GM23248 (cell line): Measurements from ENCODE around the gene HDAC4. TPM values are rescaled to one million over a fixed set of nuclear protein-coding genes. Genes with fewer than 3 reads are reported as not detected.

Experiments
- DNase-seq: peaks from one replicate; pipeline ENCODE4 v3.0.0-alpha.2; 2015
- H2AFZ ChIP-seq: fragments of 200-600 bp; sonication (generic); 2 replicates; pipeline ENCODE4 v1.6.1; 2016; ENCODE audit warnings: antibody characterized with exemption
- H3F3A ChIP-seq: fragments of 200-600 bp; sonication (generic); 2 replicates; pipeline ENCODE4 v1.6.1; 2016; ENCODE audit warnings: mild to moderate bottlenecking, antibody characterized with exemption, mixed run types; ENCODE audit not compliant: insufficient read depth
- H3K27ac ChIP-seq: fragments of 200-600 bp; sonication (generic); 2 replicates; pipeline ENCODE4 v1.5.1; 2016; ENCODE audit warnings: mild to moderate bottlenecking
- H3K27me3 ChIP-seq: fragments of 200-600 bp; sonication (generic); replicated peaks from 2 replicates; pipeline ENCODE4 v1.6.1; 2016; ENCODE audit warnings: mild to moderate bottlenecking; ENCODE audit not compliant: insufficient read depth
- H3K36me3 ChIP-seq: fragments of 200-600 bp; sonication (generic); 2 replicates; pipeline ENCODE4 v1.6.1; 2016; ENCODE audit warnings: low read depth, mild to moderate bottlenecking
- H3K4me1 ChIP-seq: fragments of 200-600 bp; sonication (generic); 2 replicates; pipeline ENCODE4 v1.6.1; 2016; ENCODE audit warnings: mild to moderate bottlenecking; ENCODE audit not compliant: insufficient read depth
- H3K4me2 ChIP-seq: fragments of 200-600 bp; sonication (generic); one replicate; pipeline ENCODE4 v1.6.1; 2016; ENCODE audit warnings: mild to moderate bottlenecking; ENCODE audit not compliant: unreplicated experiment
- H3K4me3 ChIP-seq: fragments of 200-600 bp; sonication (generic); 2 replicates; pipeline ENCODE4 v1.5.1; 2016; ENCODE audit warnings: mild to moderate bottlenecking
- H3K79me2 ChIP-seq: fragments of 200-600 bp; sonication (generic); 2 replicates; pipeline ENCODE4 v1.6.1; 2016; ENCODE audit warnings: mild to moderate bottlenecking; ENCODE audit not compliant: insufficient read depth
- H3K9ac ChIP-seq: fragments of 200-600 bp; sonication (generic); 2 replicates; pipeline ENCODE4 v1.6.1; 2016; ENCODE audit warnings: mild to moderate bottlenecking
- H3K9me2 ChIP-seq: fragments of 200-600 bp; sonication (generic); 2 replicates; pipeline ENCODE4 v1.6.1; 2016; ENCODE audit warnings: mixed run types, mild to moderate bottlenecking, moderate library complexity; ENCODE audit not compliant: insufficient read depth
- H3K9me3 ChIP-seq: fragments of 200-600 bp; sonication (generic); one replicate; pipeline ENCODE4 v1.6.1; 2017; ENCODE audit warnings: low read depth
- H4K20me1 ChIP-seq: fragments of 200-600 bp; sonication (generic); 2 replicates; pipeline ENCODE4 v1.6.0; 2016; ENCODE audit not compliant: insufficient read depth
- EZH2 ChIP-seq: fragments of 200-600 bp; sonication (generic); IDR thresholded peaks from 2 replicates; pipeline ENCODE4 v1.6.1; 2018; ENCODE audit warnings: antibody characterized with exemption, mild to moderate bottlenecking; ENCODE audit not compliant: insufficient read depth, poor library complexity, severe bottlenecking
- EZH2phosphoT487 ChIP-seq: fragments of 200-600 bp; sonication (generic); IDR thresholded peaks from 2 replicates; pipeline ENCODE4 v1.6.1; 2018; ENCODE audit warnings: antibody characterized with exemption, moderate library complexity, mild to moderate bottlenecking, low read depth; ENCODE audit not compliant: insufficient read depth
- WGBS, 2 experiments: methylation state at CpG; one replicate each; pipeline ENCODE4 v1.1.6; 2015 to 2017; ENCODE audit warnings: low lambda C conversion rate in 2 of 2, low coverage in 1 of 2; ENCODE audit errors: missing lambda C conversion rate in 2 of 2; 5-methylcytosine and 5-hydroxymethylcytosine counted together
- in situ Hi-C: fragments of 300-500 bp; cut with MboI; formaldehyde crosslinking; loops from 2 replicates; pipeline ENCODE4 v1.15.0; 2020
- polyA plus RNA-seq: library from polyadenylated mRNA; unstranded; fragments of >200 nt; fragmentation: Nextera tagmentation; extraction: Ambion mirVana; gene quantifications from 2 replicates; pipeline ENCODE4 v1.2.1, GENCODE V29; 2016
- total RNA-seq: library from RNA; depleted of rRNA; stranded (reverse); fragments of >200 nt; shearing (Covaris generic); gene quantifications from 2 replicates; pipeline ENCODE4 v1.2.3, GENCODE V29; 2014

Gene HDAC4
- total and polyA plus RNA-seq, 2 experiments from 2014 or later: 2.1 to 6.3 TPM

GRCh38 chr2:239296020-239296932, 104.5 kb downstream of the HDAC4 start:
- no peak overlapping the region for H3K4me2 ChIP-seq
- DNase-seq: no peak
- H3K27me3 ChIP-seq: no peaks in the 10 kb centered on the region
- in situ Hi-C loops: no loop called here
- TF ChIP-seq EZH2phosphoT487: no peak
- TF ChIP-seq EZH2: no peak
- H4K20me1 ChIP-seq: no peaks in the 10 kb centered on the region
- WGBS, 2 experiments: 96 to 98% methylated on average over 19 of the region's 19 CpGs
- H3K36me3 ChIP-seq: no peaks in the 10 kb centered on the region
- H3K4me3 ChIP-seq: no peak overlapping the region
- no peaks in the 10 kb centered on the region for H3K9me2 ChIP-seq
- no peak overlapping the region for H3K27ac ChIP-seq
- no peaks in the 10 kb centered on the region for H3F3A ChIP-seq
- H3K4me1 ChIP-seq: 0 out of 2 replicates have a peak, but pooled peaks cover 9% of the 10 kb centered on the region
- H2AFZ ChIP-seq: no peak overlapping the region
- H3K9ac ChIP-seq: no peak overlapping the region
- H3K9me3 ChIP-seq: no peaks in the 10 kb centered on the region
- peaks cover 18% of the 10 kb centered on the region; the same call in 1 of the 2 replicates for H3K79me2 ChIP-seq

- Histone ChIP-seq H3K9ac (no peak overlapping the region), H3K79me2 (peaks cover 20% of the 10 kb centered on the region; the same call in 1 of the 2 replicates), H3K4me2 (no peak overlapping the region), H2AFZ (no peak overlapping the region), H3K36me3 (no peaks in the 10 kb centered on the region), H3F3A (no peaks in the 10 kb centered on the region), H3K4me3 (no peak overlapping the region), H3K4me1 (0 out of 2 replicates have a peak, but pooled peaks cover 13% of the 10 kb centered on the region), H3K9me2 (no peaks in the 10 kb centered on the region), H3K9me3 (no peaks in the 10 kb centered on the region), H3K27ac (no peak overlapping the region), H3K27me3 (no peaks in the 10 kb centered on the region), H4K20me1 (no peaks in the 10 kb centered on the region)
- in situ Hi-C loops: no loop called here
- 74 to 83% methylated on average over 6 of the region's 6 CpGs for WGBS, 2 experiments
- DNase-seq: no peak
- TF ChIP-seq EZH2 (no peak), EZH2phosphoT487 (no peak)
Observed at GRCh38 chr2:239295377-239296019, 105.3 kb downstream of the HDAC4 start.

GRCh38 chr2:239294571-239295054, 106.2 kb downstream of the HDAC4 start:
- H3K27me3 ChIP-seq: no peaks in the 10 kb centered on the region
- H3K9ac ChIP-seq: no peak overlapping the region
- H3K27ac ChIP-seq: no peak overlapping the region
- TF ChIP-seq EZH2 (no peak), EZH2phosphoT487 (no peak)
- no peak overlapping the region for H3K4me3 ChIP-seq
- no peaks in the 10 kb centered on the region for H3K9me3 ChIP-seq
- no peak overlapping the region for H3K4me2 ChIP-seq
- peaks cover 27% of the 10 kb centered on the region; the same call in 1 of the 2 replicates for H3K79me2 ChIP-seq
- H4K20me1 ChIP-seq: no peaks in the 10 kb centered on the region
- H2AFZ ChIP-seq: no peak overlapping the region
- 91 to 98% methylated on average over 9 to 14 of the region's 14 CpGs for WGBS, 2 experiments
- no peak for DNase-seq
- 0 out of 2 replicates have a peak, but pooled peaks cover 14% of the 10 kb centered on the region for H3K4me1 ChIP-seq
- no peaks in the 10 kb centered on the region for H3K9me2 ChIP-seq
- H3K36me3 ChIP-seq: no peaks in the 10 kb centered on the region
- in situ Hi-C loops: no loop called here
- no peaks in the 10 kb centered on the region for H3F3A ChIP-seq

- H3K27ac ChIP-seq: no peak overlapping the region
- peaks cover 14% of the 10 kb centered on the region for H3K4me1 ChIP-seq
- no peaks in the 10 kb centered on the region for H3K27me3 ChIP-seq
- WGBS, 2 experiments: 92 to 95% methylated on average over 15 of the region's 15 CpGs
- no peaks in the 10 kb centered on the region for H4K20me1 ChIP-seq
- H3K4me3 ChIP-seq: no peak overlapping the region
- H3K4me2 ChIP-seq: no peak overlapping the region
- in situ Hi-C loops: no loop called here
- H3K9me3 ChIP-seq: no peaks in the 10 kb centered on the region
- TF ChIP-seq EZH2phosphoT487: no peak
- TF ChIP-seq EZH2: no peak
- H3K9ac ChIP-seq: no peak overlapping the region
- H3K36me3 ChIP-seq: no peaks in the 10 kb centered on the region
- no peak for DNase-seq
- H3F3A ChIP-seq: no peaks in the 10 kb centered on the region
- peaks cover 29% of the 10 kb centered on the region; the same call in 1 of the 2 replicates for H3K79me2 ChIP-seq
- no peak overlapping the region for H2AFZ ChIP-seq
- H3K9me2 ChIP-seq: no peaks in the 10 kb centered on the region
Observed at GRCh38 chr2:239293775-239294430, 106.9 kb downstream of the HDAC4 start.
